ENCODE data around the gene LDAH.
A peak's percentile ranks its signal among the peaks of the same experiment; 100 is the strongest.

The LDAH gene

GRCh38 chr2:20822535-20823490, at the start of gene LDAH:
TSS of gene LDAH (minus strand) at chr2:20823101. CDS start at chr2:20801463, 21,638 bp downstream.
- in situ Hi-C loops (cut with HindIII; ENCODE audit: low pct_ligation_motif_present, low pct_unique_long_range_greater_than_20kb, low sequenced_read_pairs), result no loop called here
- DNase-seq, result peak; percentile 90

DNA sequence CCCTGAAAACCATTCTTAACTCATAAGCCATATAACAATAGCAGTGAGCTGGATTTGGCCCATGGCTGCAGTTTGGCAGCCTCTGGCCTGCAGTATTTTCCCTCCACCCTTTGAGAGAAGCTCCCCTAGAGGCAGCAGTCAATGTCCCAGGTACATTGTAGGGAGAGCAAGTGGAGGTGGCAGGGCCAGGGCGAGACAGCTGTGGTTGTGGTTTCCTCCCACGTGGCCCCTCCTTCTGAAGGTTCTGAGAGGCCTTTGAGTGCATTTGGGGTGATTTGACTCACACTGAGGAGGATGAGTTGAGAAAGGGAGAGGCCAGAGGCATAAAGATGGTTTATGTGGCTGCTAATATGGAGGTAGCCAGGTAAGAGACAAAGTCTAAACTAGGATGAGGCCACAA, 45.5 kb upstream of the LDAH start:
- no peak for DNase-seq
- in situ Hi-C loops (cut with HindIII; ENCODE audit: low pct_ligation_motif_present, low pct_unique_long_range_greater_than_20kb, low sequenced_read_pairs), result no loop called here

DNA sequence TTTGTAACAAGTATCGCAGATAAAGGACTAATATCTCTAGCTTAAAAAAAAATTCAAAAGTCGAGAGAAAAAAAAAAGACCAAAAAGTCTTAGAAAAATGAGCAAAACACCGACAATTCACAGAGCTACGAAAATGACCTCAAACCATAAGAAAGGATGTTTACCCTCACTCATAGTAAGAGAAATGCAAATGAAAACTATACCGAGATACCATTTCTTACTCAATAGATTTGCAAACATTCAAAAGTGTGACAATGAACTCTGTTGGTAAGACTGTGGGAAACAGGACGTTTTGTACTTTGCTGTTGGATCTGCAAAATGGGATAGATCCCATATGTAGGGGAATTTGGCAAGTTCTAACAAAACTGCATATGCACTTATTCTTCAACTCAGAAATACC, 39.9 kb upstream of the LDAH start:
- no peak for DNase-seq
- in situ Hi-C loops (cut with HindIII; ENCODE audit: low pct_ligation_motif_present, low pct_unique_long_range_greater_than_20kb, low sequenced_read_pairs), result no loop called here

- no peak for DNase-seq
- in situ Hi-C loops (cut with HindIII; ENCODE audit: low pct_ligation_motif_present, low pct_unique_long_range_greater_than_20kb, low sequenced_read_pairs), result no loop called here
These were observed 32.6 kb upstream of the LDAH start for GRCh38 chr2:20855456-20855855.

DNA sequence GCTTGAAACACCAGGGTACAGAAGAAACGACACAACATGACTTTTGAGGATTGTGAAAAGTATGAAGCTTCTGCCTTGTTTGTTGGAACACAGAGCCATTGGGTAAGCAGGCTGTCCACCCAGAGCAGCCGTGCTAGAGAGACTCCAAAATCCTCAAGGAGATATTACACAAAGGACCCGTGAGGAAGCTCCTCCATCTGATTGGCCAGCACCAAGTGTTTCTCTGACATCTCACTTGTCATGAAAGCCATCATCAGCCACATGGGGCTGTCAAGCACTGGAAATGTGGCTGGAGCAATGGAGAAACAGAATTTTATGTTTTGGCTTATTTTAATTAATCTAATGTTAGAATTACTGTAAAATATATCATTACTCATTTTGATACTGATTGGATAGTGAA, 29.8 kb upstream of the LDAH start:
- in situ Hi-C loops (cut with HindIII; ENCODE audit: low pct_ligation_motif_present, low pct_unique_long_range_greater_than_20kb, low sequenced_read_pairs), result no loop called here

DNA sequence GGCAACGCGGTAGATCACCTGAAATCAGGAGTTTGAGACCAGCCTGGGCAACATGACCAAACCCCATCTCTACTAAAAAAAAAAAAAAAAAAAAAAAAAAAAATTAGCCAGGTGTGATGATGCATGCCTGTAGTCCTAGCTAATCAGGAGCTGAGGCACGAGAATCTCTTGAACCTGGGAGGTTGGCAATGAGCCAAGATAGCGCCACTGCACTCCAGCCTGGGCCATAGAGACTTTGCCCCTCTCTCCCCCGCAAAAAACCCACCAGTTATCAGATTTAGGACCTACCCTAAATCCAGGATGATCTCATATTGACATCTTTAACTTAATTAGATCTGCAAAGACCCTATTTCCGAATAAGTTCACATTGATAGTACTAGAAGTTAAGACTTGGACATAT, 29.2 kb upstream of the LDAH start:
- DNase-seq, result no peak
- in situ Hi-C loops (cut with HindIII; ENCODE audit: low pct_ligation_motif_present, low pct_unique_long_range_greater_than_20kb, low sequenced_read_pairs), result no loop called here

More for the DNA sequence above, 29.8 kb upstream of the LDAH start:
- no peak for DNase-seq

DNA sequence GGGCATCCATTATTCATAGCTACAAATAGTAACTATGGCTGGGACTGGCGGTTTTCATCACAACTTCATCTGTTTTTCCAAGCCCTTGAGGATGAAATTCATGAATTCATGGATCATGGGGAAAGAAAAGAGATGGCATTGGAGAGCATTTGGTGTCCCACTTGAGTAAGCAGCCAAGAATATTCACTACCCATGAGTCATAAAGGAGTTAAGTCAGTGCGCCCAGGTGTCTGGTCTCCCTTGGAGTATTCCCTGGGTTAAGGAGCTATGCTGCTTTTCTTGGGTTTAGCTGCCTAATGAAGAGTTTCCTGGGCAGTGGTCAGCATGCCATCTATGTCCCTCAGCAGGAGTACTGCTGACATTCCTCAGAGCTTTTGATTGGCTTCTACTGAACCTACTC, 21.3 kb upstream of the LDAH start:
- in situ Hi-C loops (cut with HindIII; ENCODE audit: low pct_ligation_motif_present, low pct_unique_long_range_greater_than_20kb, low sequenced_read_pairs), result no loop called here
- DNase-seq, result no peak

DNA sequence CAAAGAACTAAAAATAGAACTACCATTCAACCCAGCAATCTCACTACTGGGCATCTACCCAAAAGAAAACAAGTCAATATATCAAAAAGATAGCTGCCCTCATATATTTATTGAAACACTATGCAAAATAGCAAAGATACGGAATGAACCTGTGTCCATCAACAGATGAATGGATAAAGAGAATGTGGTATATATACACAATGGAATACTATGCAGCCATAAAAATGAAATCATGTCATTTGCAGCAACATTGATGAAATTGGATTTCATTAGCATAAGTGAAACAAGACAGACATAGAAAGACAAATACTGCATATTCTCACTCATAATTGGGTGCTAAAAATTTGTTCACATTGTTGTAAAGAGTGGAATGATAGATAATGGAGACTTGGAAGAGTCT, 16.2 kb upstream of the LDAH start:
- no peak for DNase-seq
- in situ Hi-C loops (cut with HindIII; ENCODE audit: low pct_ligation_motif_present, low pct_unique_long_range_greater_than_20kb, low sequenced_read_pairs), result no loop called here

DNA sequence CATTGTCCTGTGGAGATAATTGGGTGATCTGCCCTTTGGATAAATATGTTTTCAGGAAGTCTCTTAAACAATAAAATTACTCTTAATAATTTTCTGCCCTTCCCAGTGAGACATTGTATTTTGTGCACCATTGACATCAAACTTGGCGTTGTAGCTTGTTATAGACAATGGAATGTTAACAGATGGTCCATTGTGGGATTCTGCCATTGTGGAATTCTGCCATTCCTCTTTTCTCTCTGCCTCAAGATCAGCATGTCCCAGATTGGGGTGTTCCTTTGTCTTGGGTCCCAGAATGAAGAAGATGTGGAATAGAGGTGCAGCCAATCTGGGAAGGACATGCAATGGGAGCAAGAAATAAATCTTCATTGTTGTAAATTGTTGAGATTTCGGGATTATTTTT, 15.1 kb upstream of the LDAH start:
- in situ Hi-C loops (cut with HindIII; ENCODE audit: low pct_ligation_motif_present, low pct_unique_long_range_greater_than_20kb, low sequenced_read_pairs), result no loop called here
- DNase-seq, result no peak

- in situ Hi-C loops (cut with HindIII; ENCODE audit: low pct_ligation_motif_present, low pct_unique_long_range_greater_than_20kb, low sequenced_read_pairs), result no loop called here
- no peak for DNase-seq
These were observed 13.6 kb upstream of the LDAH start for GRCh38 chr2:20836521-20836920.

DNA sequence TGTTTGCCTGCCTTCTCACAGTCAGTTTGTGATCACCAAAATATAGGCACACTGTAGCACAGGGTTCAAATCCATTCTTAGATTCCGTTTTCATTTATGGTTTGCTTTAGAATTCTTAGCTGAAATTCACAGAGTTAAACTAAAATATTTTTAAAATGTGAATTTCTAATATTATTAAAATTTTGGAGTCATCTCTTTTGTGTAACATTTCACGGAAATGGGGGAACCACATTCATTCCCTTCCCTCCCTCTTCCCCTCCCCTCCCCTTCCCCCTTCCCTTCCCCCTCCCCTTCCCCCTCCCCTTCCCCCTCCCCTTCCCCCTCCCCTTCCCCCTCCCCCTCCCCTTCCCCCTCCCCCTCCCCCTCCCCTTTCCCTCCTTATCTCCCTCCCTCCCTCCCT, 11.4 kb upstream of the LDAH start:
- no peak for DNase-seq
- in situ Hi-C loops (cut with HindIII; ENCODE audit: low pct_ligation_motif_present, low pct_unique_long_range_greater_than_20kb, low sequenced_read_pairs), result no loop called here

GRCh38 chr2:20832606-20833005, 9.7 kb upstream of the LDAH start:
- no peak for DNase-seq
- in situ Hi-C loops (cut with HindIII; ENCODE audit: low pct_ligation_motif_present, low pct_unique_long_range_greater_than_20kb, low sequenced_read_pairs), result no loop called here

DNA sequence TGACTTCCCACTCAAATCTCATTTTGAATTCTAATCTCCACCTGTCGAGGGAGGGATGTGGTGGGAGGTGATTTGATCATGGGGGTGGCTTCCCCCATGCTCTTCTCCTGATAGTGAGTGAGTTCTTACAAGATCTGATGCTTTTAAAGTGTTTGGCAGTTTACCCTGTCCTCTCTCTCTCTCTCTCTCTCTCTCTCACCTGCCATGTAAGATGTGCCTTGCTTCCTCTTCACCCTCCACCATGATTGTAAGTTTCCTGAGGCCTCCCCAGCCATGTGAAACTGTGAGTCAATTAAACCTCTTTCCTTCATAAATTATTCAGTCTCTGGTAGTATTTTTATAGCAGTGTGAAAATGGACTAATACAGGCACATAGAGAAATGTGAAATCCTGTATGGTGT, 7.0 kb upstream of the LDAH start:
- in situ Hi-C loops (cut with HindIII; ENCODE audit: low pct_ligation_motif_present, low pct_unique_long_range_greater_than_20kb, low sequenced_read_pairs), result no loop called here
- DNase-seq, result no peak

DNA sequence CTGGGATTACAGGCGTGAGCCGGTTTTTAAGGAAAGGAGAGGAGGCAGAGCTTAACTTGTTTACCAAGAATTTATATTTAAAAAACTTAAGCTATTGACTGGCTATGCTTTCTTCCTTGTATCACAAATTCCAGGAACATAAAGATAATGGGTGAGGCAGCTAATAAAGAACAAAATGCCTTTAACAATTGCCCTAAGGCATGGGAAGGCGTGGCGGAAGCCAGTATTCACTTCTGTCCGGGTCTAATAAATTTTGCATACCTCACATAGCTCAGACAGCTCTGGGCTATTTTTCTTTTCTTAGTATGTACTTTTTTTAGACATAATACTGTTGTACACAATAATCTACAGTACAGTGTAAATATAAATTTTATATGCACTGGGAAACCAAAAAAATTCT, 1.0 kb upstream of the LDAH start:
- DNase-seq, result no peak
- in situ Hi-C loops (cut with HindIII; ENCODE audit: low pct_ligation_motif_present, low pct_unique_long_range_greater_than_20kb, low sequenced_read_pairs), result no loop called here

DNA sequence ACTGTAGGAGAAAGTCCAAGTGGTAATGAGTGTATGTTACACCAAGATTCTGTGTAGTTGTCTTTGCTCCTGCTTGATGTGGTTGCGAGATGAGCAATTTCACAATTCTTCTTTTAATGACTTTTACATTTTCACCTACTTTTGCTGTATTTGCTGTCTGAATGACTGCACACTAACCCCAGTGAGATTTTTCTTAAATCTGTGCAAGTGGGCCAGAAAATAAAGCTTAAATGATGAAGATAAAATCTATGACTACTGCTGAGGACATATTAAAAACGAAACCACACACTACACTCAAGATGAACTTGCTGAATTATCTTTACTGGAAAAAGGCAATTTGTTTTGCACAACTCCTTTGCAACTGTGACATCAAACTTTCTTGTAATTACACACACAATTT, 4.1 kb downstream of the LDAH start:
- no peak for DNase-seq
- in situ Hi-C loops (cut with HindIII; ENCODE audit: low pct_ligation_motif_present, low pct_unique_long_range_greater_than_20kb, low sequenced_read_pairs), result no loop called here

GRCh38 chr2:20815216-20815615, 7.7 kb downstream of the LDAH start:
- no peak for DNase-seq

GRCh38 chr2:20812779-20813178, 10.1 kb downstream of the LDAH start:
- in situ Hi-C loops (cut with HindIII; ENCODE audit: low pct_ligation_motif_present, low pct_unique_long_range_greater_than_20kb, low sequenced_read_pairs), result no loop called here
- DNase-seq, result no peak

More at GRCh38 chr2:20815216-20815615, 7.7 kb downstream of the LDAH start:
- in situ Hi-C loops (cut with HindIII; ENCODE audit: low pct_ligation_motif_present, low pct_unique_long_range_greater_than_20kb, low sequenced_read_pairs), result no loop called here

- in situ Hi-C loops (cut with HindIII; ENCODE audit: low pct_ligation_motif_present, low pct_unique_long_range_greater_than_20kb, low sequenced_read_pairs), result no loop called here
- no peak for DNase-seq
These were observed 16.6 kb downstream of the LDAH start for GRCh38 chr2:20806286-20806685.

DNA sequence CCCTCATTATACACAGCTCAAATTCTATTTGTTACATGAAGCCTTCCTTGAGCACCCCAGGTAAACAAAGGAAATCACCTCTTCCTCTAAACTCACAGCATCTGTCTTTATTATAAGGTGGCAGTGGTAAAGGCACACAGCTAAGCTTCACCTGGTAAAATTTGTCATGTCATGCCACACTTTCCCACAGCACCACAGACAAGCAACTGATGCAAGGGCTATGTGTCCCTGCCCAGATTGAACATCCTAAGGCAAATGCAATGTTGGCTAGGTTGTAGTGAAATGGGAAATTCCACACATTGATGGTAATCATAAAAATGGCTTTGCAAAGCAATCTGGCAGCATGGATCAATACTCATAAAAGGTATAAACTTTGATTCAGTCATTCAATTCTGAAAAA, 18.9 kb downstream of the LDAH start:
- no peak for DNase-seq
- in situ Hi-C loops (cut with HindIII; ENCODE audit: low pct_ligation_motif_present, low pct_unique_long_range_greater_than_20kb, low sequenced_read_pairs), result no loop called here

DNA sequence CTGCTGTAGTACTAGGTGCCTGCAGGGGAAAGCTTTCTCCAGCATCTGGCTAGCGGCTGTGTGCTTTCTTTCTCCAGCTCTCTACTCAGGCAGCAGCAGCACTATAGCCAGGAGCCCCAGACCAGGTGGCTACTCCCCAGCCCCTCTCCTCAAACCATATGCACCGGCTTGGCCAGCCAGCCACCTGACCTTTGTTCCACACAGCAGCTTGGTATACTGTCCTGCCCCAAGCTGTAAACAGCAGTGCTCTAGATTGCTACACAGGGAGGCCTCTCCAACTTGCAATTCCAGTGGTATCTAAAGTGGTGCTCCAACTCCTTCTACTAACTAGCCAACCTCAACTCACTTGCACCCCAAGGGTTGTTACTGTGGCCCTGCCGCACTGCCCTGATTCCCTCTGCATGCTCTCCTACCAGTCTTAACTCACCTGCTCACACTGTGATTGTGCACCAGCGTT, 19.6 kb downstream of the LDAH start:
- in situ Hi-C loops (cut with HindIII; ENCODE audit: low pct_ligation_motif_present, low pct_unique_long_range_greater_than_20kb, low sequenced_read_pairs), result no loop called here
- DNase-seq, result no peak
